Measurements from ENCODE around the gene ZBTB20. TPM values are rescaled to one million over a fixed set of nuclear protein-coding genes. Genes with fewer than 3 reads are reported as not detected.

The ZBTB20 gene
- polyA plus RNA-seq, 10 donors: 2.0 to 4.9 (median 3.7) TPM

GRCh38 chr3:114446600-114446999 is 700.5 kb downstream of the ZBTB20 start:
- peak in 2 of 3 donors; percentile 34 to 45 for DNase-seq

- DNase-seq: no peak
These were observed 701.9 kb downstream of the ZBTB20 start for GRCh38 chr3:114445233-114445632.

GRCh38 chr3:114444216-114444615 is 702.9 kb downstream of the ZBTB20 start:
- DNase-seq: no peak

GRCh38 chr3:114442246-114442645 is 704.8 kb downstream of the ZBTB20 start:
- DNase-seq: peak in 1 of 3 donors; percentile 26

- no peak for DNase-seq
These were observed 705.7 kb downstream of the ZBTB20 start for GRCh38 chr3:114441386-114441785.

- DNase-seq: no peak
These were observed 706.4 kb downstream of the ZBTB20 start for GRCh38 chr3:114440700-114441099.

- DNase-seq: no peak
These were observed 707.8 kb downstream of the ZBTB20 start for GRCh38 chr3:114439284-114439683.

GRCh38 chr3:114437897-114438296 is 709.2 kb downstream of the ZBTB20 start:
- no peak for DNase-seq

GRCh38 chr3:114436182-114436581 is 710.9 kb downstream of the ZBTB20 start:
- no peak for DNase-seq

- DNase-seq: peak in 1 of 3 donors; percentile 53
These were observed 711.5 kb downstream of the ZBTB20 start for GRCh38 chr3:114435386-114436115.

GRCh38 chr3:114432310-114432709 is 714.8 kb downstream of the ZBTB20 start:
- no peak for DNase-seq

GRCh38 chr3:114428044-114428595 is 719.0 kb downstream of the ZBTB20 start:
- no peak for DNase-seq

GRCh38 chr3:114427285-114428043 is 719.6 kb downstream of the ZBTB20 start:
- no peak for DNase-seq

- no peak for DNase-seq
These were observed 722.8 kb downstream of the ZBTB20 start for GRCh38 chr3:114424337-114424736.

- no peak for DNase-seq
These were observed 725.9 kb downstream of the ZBTB20 start for GRCh38 chr3:114421204-114421603.

GRCh38 chr3:114420072-114420471 is 727.0 kb downstream of the ZBTB20 start:
- no peak for DNase-seq

- DNase-seq: peak; percentile 63 to 81 (median 64)
These were observed 728.2 kb downstream of the ZBTB20 start for GRCh38 chr3:114418724-114419543.

- no peak for DNase-seq
These were observed 729.0 kb downstream of the ZBTB20 start for GRCh38 chr3:114418107-114418506.

GRCh38 chr3:114417675-114418074 is 729.4 kb downstream of the ZBTB20 start:
- DNase-seq: no peak

GRCh38 chr3:114417265-114417664 is 729.8 kb downstream of the ZBTB20 start:
- no peak for DNase-seq

GRCh38 chr3:114411811-114412803 is 735.0 kb downstream of the ZBTB20 start:
- DNase-seq: peak in 1 of 3 donors; percentile 8

All from muscle of back (tissue), 11 donors.